Epithelial cell of esophagus (primary cell): ENCODE results near the gene RSPH9.
"Not testable (repeated sequence)": the region's sequence is repeated elsewhere in the genome, so short reads cannot be mapped to it uniquely, and the experiment has no call there.

ENCODE experiments used
- DNase-seq: peaks from one replicate; pipeline ENCODE4 v3.0.0; 2010; ENCODE audit warnings: low read depth
- H3K4me3 ChIP-seq: 2 replicates; pipeline ENCODE4 v1.5.1; 2011; ENCODE audit warnings: mild to moderate bottlenecking, low read length, control low read depth
- TF ChIP-seq, protein P1 (sequence below): IDR thresholded peaks from 2 replicates; pipeline ENCODE4 v1.5.1; 2011; ENCODE audit warnings: low read depth, mild to moderate bottlenecking, low read length, control low read depth, inconsistent platforms; ENCODE audit not compliant: insufficient read depth; ENCODE audit errors: missing control alignments

RSPH9 gene

DNA sequence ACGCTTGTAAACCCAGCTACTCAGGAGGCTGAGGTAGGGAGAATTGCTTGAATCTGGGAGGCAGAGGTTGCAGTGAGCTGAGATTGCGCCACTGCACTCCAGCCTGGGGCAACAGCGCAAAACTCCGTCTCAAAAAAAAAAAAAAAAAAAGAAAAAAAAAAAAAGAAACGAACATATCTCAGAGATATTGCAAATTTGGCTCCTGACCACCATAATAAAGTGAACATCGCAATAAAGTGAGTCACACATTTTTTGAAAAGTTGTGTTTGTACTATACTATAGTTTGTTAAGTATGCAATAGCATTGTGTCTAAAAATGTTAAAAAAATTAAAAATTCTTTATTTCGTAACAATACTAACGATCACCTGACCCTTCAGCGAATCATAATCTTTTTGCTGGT lies 13.3 kb downstream of the RSPH9 start:
- no peak overlapping the region for H3K4me3 ChIP-seq
- TF ChIP-seq, protein P1, sequence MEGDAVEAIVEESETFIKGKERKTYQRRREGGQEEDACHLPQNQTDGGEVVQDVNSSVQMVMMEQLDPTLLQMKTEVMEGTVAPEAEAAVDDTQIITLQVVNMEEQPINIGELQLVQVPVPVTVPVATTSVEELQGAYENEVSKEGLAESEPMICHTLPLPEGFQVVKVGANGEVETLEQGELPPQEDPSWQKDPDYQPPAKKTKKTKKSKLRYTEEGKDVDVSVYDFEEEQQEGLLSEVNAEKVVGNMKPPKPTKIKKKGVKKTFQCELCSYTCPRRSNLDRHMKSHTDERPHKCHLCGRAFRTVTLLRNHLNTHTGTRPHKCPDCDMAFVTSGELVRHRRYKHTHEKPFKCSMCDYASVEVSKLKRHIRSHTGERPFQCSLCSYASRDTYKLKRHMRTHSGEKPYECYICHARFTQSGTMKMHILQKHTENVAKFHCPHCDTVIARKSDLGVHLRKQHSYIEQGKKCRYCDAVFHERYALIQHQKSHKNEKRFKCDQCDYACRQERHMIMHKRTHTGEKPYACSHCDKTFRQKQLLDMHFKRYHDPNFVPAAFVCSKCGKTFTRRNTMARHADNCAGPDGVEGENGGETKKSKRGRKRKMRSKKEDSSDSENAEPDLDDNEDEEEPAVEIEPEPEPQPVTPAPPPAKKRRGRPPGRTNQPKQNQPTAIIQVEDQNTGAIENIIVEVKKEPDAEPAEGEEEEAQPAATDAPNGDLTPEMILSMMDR, result no peak
- no peak for DNase-seq

DNA sequence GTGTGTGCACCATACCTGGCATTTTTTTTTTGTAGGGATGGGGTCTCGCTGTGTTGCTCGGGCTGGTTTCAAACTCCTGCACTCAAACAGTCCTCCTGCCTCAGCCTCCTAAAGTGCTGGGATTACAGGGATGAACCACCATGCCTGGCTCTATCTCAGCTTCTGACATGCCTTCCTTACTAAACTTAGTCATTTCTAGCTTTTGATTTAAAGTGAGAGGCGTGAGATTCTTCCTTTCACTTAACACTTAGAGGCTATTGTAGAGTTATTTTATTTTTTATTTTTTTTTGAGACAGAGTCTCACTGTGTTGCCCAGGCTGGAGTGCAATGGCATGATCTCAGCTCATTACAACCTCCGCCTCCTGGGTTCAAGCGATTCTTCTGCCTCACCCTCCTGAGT lies 18.1 kb downstream of the RSPH9 start:
- H3K4me3 ChIP-seq, DNase-seq: not testable (repeated sequence)

- H3K4me3 ChIP-seq, result no peak overlapping the region
- no peak for DNase-seq
- TF ChIP-seq, protein P1, result no peak
Measured at GRCh38 chr6:43665376-43665775, 20.5 kb downstream of the RSPH9 start.

DNA sequence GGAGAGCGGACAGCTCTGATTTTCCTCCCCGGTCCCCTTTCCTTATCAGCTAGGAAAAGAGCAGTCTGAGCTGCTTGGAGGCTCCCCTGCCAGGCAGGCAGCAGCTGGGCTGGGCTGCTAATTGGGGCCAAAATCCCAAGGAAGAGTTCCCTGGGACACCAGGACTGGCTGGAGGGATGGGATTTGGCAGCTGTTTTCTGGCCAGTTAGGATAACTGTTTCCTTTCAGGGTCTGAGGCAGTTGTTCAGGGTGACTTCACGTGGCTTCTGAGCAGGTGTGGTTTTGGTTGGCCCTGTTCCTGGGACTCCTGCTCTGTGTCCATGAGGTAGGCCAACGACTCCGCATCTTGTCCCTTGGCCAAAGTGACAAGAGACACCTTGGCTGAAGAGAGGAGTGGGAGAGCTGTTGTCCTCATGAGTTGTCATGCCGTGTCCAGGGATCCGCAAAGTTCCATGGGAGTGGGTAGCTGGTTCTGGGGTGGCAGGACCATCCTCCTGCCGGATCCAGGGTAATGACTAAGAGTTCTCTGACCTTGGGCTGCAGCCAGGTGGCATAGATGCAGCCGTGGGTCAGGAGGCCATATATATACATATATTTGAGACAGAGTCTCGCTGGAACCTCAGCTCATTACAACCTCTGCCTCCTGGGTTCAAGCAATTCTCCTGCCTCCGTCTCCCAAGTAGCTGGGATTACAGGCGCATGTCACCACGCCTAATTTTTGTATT lies 21.5 kb downstream of the RSPH9 start:
- DNase-seq, result no peak
- TF ChIP-seq, protein P1, result no peak
- H3K4me3 ChIP-seq, result no peak overlapping the region

DNA sequence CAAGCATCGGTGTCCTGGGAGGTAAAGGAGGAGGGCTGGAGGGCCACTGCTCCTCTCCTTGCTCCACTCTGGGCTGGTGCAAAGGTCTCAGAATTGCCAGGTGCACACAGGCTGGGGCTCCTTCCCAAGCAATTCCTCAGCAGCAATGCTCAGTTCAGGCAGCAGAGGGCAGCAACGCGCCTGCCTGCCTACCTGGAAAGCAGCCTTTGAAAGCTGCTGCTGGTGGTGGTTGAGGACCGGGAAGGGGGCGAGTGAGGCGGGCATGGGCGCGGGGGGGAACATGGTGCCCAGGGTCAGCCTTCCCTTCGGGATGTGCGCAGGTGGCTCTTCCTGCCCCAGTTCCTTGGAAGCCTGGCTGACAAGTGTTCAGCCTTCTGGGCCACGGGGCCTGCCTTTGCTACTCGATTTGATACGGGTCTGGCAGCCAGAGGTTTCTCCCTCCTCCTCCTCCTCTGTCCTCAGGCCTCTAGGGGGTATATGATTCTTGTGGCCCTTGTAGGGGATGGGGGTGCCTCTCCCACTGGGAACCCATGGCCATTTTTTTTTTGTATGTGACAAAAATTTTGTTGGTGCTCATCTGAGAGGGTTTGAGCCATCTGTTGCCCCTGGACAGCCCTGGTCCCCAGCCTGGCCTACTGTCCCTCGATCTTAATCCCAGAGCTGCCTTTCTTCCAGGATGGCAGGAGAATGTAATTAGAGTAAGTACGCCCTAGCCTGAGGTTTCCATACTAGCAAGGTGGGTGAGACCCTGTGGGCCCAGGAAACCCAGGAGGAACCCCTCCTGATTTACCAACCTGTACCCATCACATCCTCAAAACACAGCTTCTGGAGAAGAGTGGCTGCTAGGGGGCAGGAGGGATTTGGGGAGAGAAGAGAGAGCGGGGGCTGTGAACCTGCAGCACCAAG lies 22.7 kb downstream of the RSPH9 start:
- TF ChIP-seq, protein P1, result peak; percentile 94
- peak; percentile 76 for DNase-seq
- H3K4me3 ChIP-seq, result no peak overlapping the region

DNA sequence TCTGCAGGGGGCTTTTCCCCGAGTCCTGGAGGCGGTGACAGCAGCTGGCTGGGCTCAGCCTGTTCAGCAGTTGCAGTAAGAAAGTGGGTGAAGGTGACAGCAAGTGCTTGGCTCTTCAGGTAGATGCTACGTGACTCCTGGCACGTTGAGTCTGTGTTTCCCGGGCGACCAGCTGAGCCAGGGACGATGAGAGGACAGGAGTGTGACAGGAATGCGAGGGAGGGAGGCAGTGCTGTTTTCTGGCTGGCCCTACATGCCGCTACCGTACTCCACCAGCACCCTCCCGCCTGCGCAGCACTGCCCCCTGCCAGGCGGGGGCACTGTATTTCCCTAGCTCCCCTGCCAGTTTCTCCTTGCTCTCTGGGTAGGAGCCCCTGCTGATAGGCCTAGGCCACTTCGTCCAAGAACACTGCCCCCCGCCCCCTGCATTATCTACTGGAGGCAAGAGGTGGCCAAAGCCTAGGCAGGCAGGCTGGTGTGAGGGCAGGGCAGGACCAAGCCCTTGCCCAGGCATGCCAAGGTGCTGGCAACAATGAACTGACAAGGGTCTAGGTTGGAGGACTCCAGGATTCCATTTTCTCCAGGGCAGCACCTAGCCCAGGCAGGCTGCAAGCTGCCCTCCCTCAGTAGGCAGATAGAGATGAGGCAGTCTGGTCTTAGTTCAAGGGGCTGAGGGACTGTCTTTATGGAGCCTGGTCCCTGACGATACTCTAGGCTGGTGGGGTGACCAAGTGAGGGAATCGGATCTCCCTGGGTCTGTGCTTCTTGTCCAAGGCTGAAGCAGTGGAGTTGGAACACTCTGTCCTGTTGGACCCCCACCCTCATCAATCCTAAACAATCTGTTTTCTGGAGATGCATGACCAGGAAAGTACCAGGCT lies 23.6 kb downstream of the RSPH9 start:
- DNase-seq, result peak; percentile 82
- TF ChIP-seq, protein P1, result peak; percentile 66
- no peak overlapping the region for H3K4me3 ChIP-seq
